Neuronal stem cell (in vitro differentiated cells): ENCODE data around the gene FAM219A.

Experiments
- DNase-seq: peaks from one replicate; pipeline ENCODE4 v3.0.0-alpha.2; 2013; ENCODE audit warnings: low spot score
- H2AFZ ChIP-seq: one replicate; pipeline ENCODE4 v1.6.1; 2013; ENCODE audit warnings: mild to moderate bottlenecking, low read length, inconsistent platforms
- H2AK5ac ChIP-seq: 2 replicates; pipeline ENCODE4 v1.6.1; 2013; ENCODE audit warnings: low read depth, mild to moderate bottlenecking, inconsistent platforms, low read length, moderate library complexity, mixed read lengths
- H2BK120ac ChIP-seq: 2 replicates; pipeline ENCODE4 v1.6.1; 2013; ENCODE audit warnings: low read depth, mild to moderate bottlenecking, inconsistent platforms, low read length, moderate library complexity, mixed read lengths
- H2BK12ac ChIP-seq: one replicate; pipeline ENCODE4 v1.6.1; 2013; ENCODE audit warnings: low read length, inconsistent platforms
- H2BK15ac ChIP-seq: 2 replicates; pipeline ENCODE4 v1.6.1; 2013; ENCODE audit warnings: mild to moderate bottlenecking, low read length, inconsistent platforms, mixed read lengths
- H2BK5ac ChIP-seq: one replicate; pipeline ENCODE4 v1.6.1; 2013; ENCODE audit warnings: inconsistent platforms, mild to moderate bottlenecking, low read length, moderate library complexity
- H3K14ac ChIP-seq: one replicate; pipeline ENCODE4 v1.6.1; 2013; ENCODE audit warnings: low read length, inconsistent platforms
- H3K18ac ChIP-seq: 2 replicates; pipeline ENCODE4 v1.6.1; 2013; ENCODE audit warnings: low read length, inconsistent platforms
- H3K23ac ChIP-seq: 2 replicates; pipeline ENCODE4 v1.6.1; 2013; ENCODE audit warnings: low read depth, mild to moderate bottlenecking, mixed read lengths, low read length, inconsistent platforms; ENCODE audit not compliant: poor library complexity
- H3K27ac ChIP-seq: replicated peaks from 3 replicates; pipeline ENCODE4 v1.5.1; 2013; ENCODE audit warnings: low read length, inconsistent platforms
- H3K27me3 ChIP-seq, 3 experiments: 2 replicates each; pipeline ENCODE4 v1.6.1; 2013; ENCODE audit warnings: low read length in 3 of 3, mild to moderate bottlenecking in 2 of 3, inconsistent platforms in 1 of 3, low read depth in 1 of 3, mixed read lengths in 1 of 3, moderate library complexity in 1 of 3; ENCODE audit not compliant: control insufficient read depth in 3 of 3, insufficient read depth in 3 of 3
- H3K36me3 ChIP-seq, 2 donors: replicated peaks in 1 of 2; 2 replicates each; pipeline ENCODE4 v1.6.1; 2013; ENCODE audit warnings: low read length in 2 of 2; ENCODE audit not compliant: control insufficient read depth in 2 of 2, insufficient read depth in 2 of 2
- H3K4ac ChIP-seq: 2 replicates; pipeline ENCODE4 v1.6.1; 2013; ENCODE audit warnings: inconsistent platforms, mild to moderate bottlenecking, low read length, moderate library complexity
- H3K4me1 ChIP-seq, 2 donors: 1 replicate in 1 of 2; 2 replicates in 1 of 2; pipeline ENCODE4 v1.6.1; 2013; ENCODE audit warnings: low read length in 2 of 2, low read depth in 1 of 2; ENCODE audit not compliant: control insufficient read depth in 2 of 2, insufficient read depth in 1 of 2
- H3K4me2 ChIP-seq: one replicate; pipeline ENCODE4 v1.6.1; 2013; ENCODE audit warnings: mild to moderate bottlenecking, low read length, inconsistent platforms; ENCODE audit not compliant: insufficient read depth, poor library complexity, severe bottlenecking
- H3K4me3 ChIP-seq, 2 donors: 2 replicates each; pipeline ENCODE4 v1.5.1; 2013; ENCODE audit warnings: low read length in 2 of 2, mild to moderate bottlenecking in 2 of 2, inconsistent platforms in 1 of 2, moderate library complexity in 1 of 2
- H3K79me1 ChIP-seq: one replicate; pipeline ENCODE4 v1.6.1; 2013; ENCODE audit warnings: low read depth, mild to moderate bottlenecking, inconsistent platforms, low read length, moderate library complexity
- H3K9ac ChIP-seq: one replicate; pipeline ENCODE4 v1.6.1; 2013; ENCODE audit warnings: mild to moderate bottlenecking, low read depth, low read length, inconsistent platforms; ENCODE audit not compliant: poor library complexity
- H3K9me3 ChIP-seq, 2 donors: replicated peaks in 1 of 2; 2 replicates each; pipeline versions ENCODE3 to v1.6.1; 2013; ENCODE audit warnings: low read length in 2 of 2, mild to moderate bottlenecking in 2 of 2, inconsistent platforms in 1 of 2, low read depth in 1 of 2, mixed read lengths in 1 of 2, moderate library complexity in 1 of 2; ENCODE audit not compliant: control insufficient read depth in 2 of 2, insufficient read depth in 1 of 2
- H4K8ac ChIP-seq: one replicate; pipeline ENCODE4 v1.6.1; 2013; ENCODE audit warnings: low read depth, mild to moderate bottlenecking, inconsistent platforms, low read length, moderate library complexity
- H4K91ac ChIP-seq: one replicate; pipeline ENCODE4 v1.6.1; 2013; ENCODE audit warnings: low read length, low read depth, mild to moderate bottlenecking, inconsistent platforms; ENCODE audit not compliant: poor library complexity
- WGBS, 2 donors: extraction: QIAGEN DNeasy Blood & Tissue Kit; methylation state at CpG; one replicate each; pipeline ENCODE4 v1.1.7; 2013; ENCODE audit warnings: missing lambda C conversion rate in 2 of 2, mixed read lengths in 1 of 2; ENCODE audit not compliant: insufficient read length in 2 of 2, insufficient replicate concordance in 1 of 2; ENCODE audit errors: extremely low coverage in 2 of 2; 5-methylcytosine and 5-hydroxymethylcytosine counted together

FAM219A gene

DNA sequence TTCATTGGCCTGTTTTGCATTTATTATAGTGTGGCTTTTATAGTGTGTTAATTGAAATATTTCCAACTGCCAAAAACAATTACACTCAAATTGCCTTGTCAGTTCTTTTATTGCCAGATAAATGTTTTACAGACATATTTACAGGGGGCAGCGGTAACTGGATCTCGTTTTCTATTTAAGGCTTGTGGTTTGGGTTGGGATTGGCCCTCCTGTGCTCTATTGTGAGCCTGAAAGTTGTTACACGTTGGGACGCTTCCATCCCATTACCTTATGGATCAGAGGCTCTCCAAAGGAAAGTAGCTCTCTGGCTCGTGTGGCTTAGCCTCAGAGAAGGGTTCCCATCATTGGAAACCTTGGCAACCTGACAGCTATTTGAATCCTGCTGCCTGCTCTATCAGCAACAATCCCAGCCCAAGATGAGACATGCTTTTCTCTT is 21.1 kb upstream of the FAM219A start:
- H2BK15ac ChIP-seq = no peak overlapping the region
- no peaks in the 10 kb centered on the region for H3K9me3 ChIP-seq
- no peak overlapping the region for H2AFZ ChIP-seq
- H2BK120ac ChIP-seq = no peak overlapping the region
- H3K4me2 ChIP-seq = no peak overlapping the region
- no peaks in the 10 kb centered on the region for H3K79me1 ChIP-seq
- no peak overlapping the region for H3K18ac ChIP-seq
- no peak overlapping the region for H4K91ac ChIP-seq
- H4K8ac ChIP-seq = no peak overlapping the region
- H3K4ac ChIP-seq = no peak overlapping the region
- no peak overlapping the region for H2BK5ac ChIP-seq
- no CpG with 5 or more reads among the region's 5 CpGs for WGBS, 2 donors
- H3K4me1 ChIP-seq = peaks cover 0 to 11% of the 10 kb centered on the region in 2 donors
- no peak overlapping the region for H2AK5ac ChIP-seq
- H3K36me3 ChIP-seq = no peaks in the 10 kb centered on the region
- H3K9ac ChIP-seq = no peak overlapping the region
- no peak overlapping the region for H3K27ac ChIP-seq
- no peak overlapping the region for H2BK12ac ChIP-seq
- no peak overlapping the region for H3K23ac ChIP-seq
- DNase-seq = no peak
- H3K14ac ChIP-seq = no peak overlapping the region
- no peaks in the 10 kb centered on the region for H3K27me3 ChIP-seq
- no peak overlapping the region for H3K4me3 ChIP-seq

DNA sequence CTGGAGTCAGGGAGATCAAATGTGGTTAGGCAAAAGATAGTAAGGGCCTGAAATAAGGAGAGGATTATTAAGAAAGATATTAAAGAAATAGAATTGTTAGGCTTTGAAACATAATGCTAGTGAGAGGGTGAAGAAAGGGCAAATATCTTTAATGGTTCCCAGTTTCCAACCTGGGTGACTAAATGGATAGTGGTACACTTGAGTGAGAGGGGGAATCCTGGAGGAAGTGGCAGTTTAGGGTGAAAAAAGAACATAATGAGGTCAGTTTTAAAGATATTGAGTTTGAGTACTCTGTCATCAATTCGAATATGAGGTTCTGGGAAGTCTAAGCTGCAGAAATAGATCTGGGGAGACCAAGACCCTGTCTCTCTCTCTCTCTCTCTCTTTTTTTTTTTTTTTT is 19.2 kb upstream of the FAM219A start:
- H3K9ac ChIP-seq = no peak overlapping the region
- H4K91ac ChIP-seq = no peak overlapping the region
- H3K18ac ChIP-seq = no peak overlapping the region
- H3K4me2 ChIP-seq = no peak overlapping the region
- no peak for DNase-seq
- H3K27ac ChIP-seq = no peak overlapping the region
- H3K23ac ChIP-seq = no peak overlapping the region
- no peak overlapping the region for H2BK15ac ChIP-seq
- no peaks in the 10 kb centered on the region for H3K27me3 ChIP-seq
- no peak overlapping the region for H2AK5ac ChIP-seq
- no peak overlapping the region for H2BK12ac ChIP-seq
- no peaks in the 10 kb centered on the region for H3K36me3 ChIP-seq
- no peak overlapping the region for H2AFZ ChIP-seq
- H3K14ac ChIP-seq = no peak overlapping the region
- H2BK5ac ChIP-seq = no peak overlapping the region
- H3K79me1 ChIP-seq = no peaks in the 10 kb centered on the region
- no peak overlapping the region for H2BK120ac ChIP-seq
- no CpG with 5 or more reads among the region's 1 CpG for WGBS, 2 donors
- H3K9me3 ChIP-seq = no peaks in the 10 kb centered on the region
- no peak overlapping the region for H3K4me3 ChIP-seq
- H3K4me1 ChIP-seq = peaks cover 0 to 11% of the 10 kb centered on the region in 2 donors
- no peak overlapping the region for H3K4ac ChIP-seq
- no peak overlapping the region for H4K8ac ChIP-seq

GRCh38 chr9:34475097-34475496 is 16.7 kb upstream of the FAM219A start:
- no peak overlapping the region for H2BK15ac ChIP-seq
- H3K18ac ChIP-seq = no peak overlapping the region
- H2BK120ac ChIP-seq = no peak overlapping the region
- H3K4me3 ChIP-seq = no peak overlapping the region
- no peak overlapping the region for H3K4me2 ChIP-seq
- no peak overlapping the region for H3K23ac ChIP-seq
- no peak overlapping the region for H4K91ac ChIP-seq
- H4K8ac ChIP-seq = no peak overlapping the region
- H2BK5ac ChIP-seq = no peak overlapping the region
- no peak overlapping the region for H3K14ac ChIP-seq
- DNase-seq = no peak
- H2AK5ac ChIP-seq = no peak overlapping the region
- no peak overlapping the region for H3K9ac ChIP-seq
- H2BK12ac ChIP-seq = no peak overlapping the region
- no peaks in the 10 kb centered on the region for H3K79me1 ChIP-seq
- H3K27me3 ChIP-seq = no peaks in the 10 kb centered on the region
- H2AFZ ChIP-seq = no peak overlapping the region
- no peak overlapping the region for H3K4ac ChIP-seq
- H3K9me3 ChIP-seq = no peaks in the 10 kb centered on the region
- peaks cover 0 to 15% of the 10 kb centered on the region in 2 donors for H3K4me1 ChIP-seq
- WGBS, 2 donors = no CpG with 5 or more reads among the region's 3 CpGs
- H3K27ac ChIP-seq = no peak overlapping the region
- no peaks in the 10 kb centered on the region for H3K36me3 ChIP-seq

GRCh38 chr9:34465468-34465867 is 7.1 kb upstream of the FAM219A start:
- Histone ChIP-seq H3K9ac (no peak overlapping the region), H3K4ac (no peak overlapping the region), H2BK12ac (no peak overlapping the region), H3K36me3 (no peaks in the 10 kb centered on the region), H3K14ac (no peak overlapping the region), H2BK120ac (no peak overlapping the region), H3K27ac (no peak overlapping the region), H3K4me1 (peaks cover 7 to 43% of the 10 kb centered on the region in 2 donors), H3K9me3 (no peaks in the 10 kb centered on the region), H4K8ac (no peak overlapping the region), H4K91ac (no peak overlapping the region), H2AK5ac (no peak overlapping the region), H3K27me3 (no peaks in the 10 kb centered on the region), H3K18ac (no peak overlapping the region), H3K23ac (no peak overlapping the region), H2BK5ac (no peak overlapping the region), H3K79me1 (no peaks in the 10 kb centered on the region), H2BK15ac (no peak overlapping the region), H3K4me2 (no peak overlapping the region), H2AFZ (no peak overlapping the region), H3K4me3 (no peak overlapping the region)
- no peak for DNase-seq
- no CpG with 5 or more reads among the region's 1 CpG for WGBS, 2 donors
